H9 (cell line): ENCODE measurements around the gene ASTN1. TPM values are rescaled to one million over a fixed set of nuclear protein-coding genes. Genes with fewer than 3 reads are reported as not detected.

Source experiments
- DNase-seq: peaks from one replicate; pipeline ENCODE4 v3.0.0-alpha.2; 2017
- H2AFZ ChIP-seq: one replicate; pipeline ENCODE4 v1.6.1; 2013; ENCODE audit warnings: mild to moderate bottlenecking, low read length, control low read depth, moderate library complexity
- H2AK5ac ChIP-seq: 2 replicates; pipeline ENCODE4 v1.6.1; 2013; ENCODE audit warnings: low read length, control low read depth, mixed read lengths; ENCODE audit not compliant: insufficient read length
- H2BK120ac ChIP-seq: one replicate; pipeline ENCODE4 v1.6.1; 2013; ENCODE audit warnings: low read depth, mild to moderate bottlenecking, low read length, control low read depth, inconsistent platforms; ENCODE audit not compliant: poor library complexity, severe bottlenecking
- H2BK12ac ChIP-seq: 2 replicates; pipeline ENCODE4 v1.6.1; 2013; ENCODE audit warnings: low read length, control low read depth, mixed read lengths, low read depth; ENCODE audit not compliant: insufficient read length
- H2BK15ac ChIP-seq: 2 replicates; pipeline ENCODE4 v1.6.1; 2013; ENCODE audit warnings: low read depth, low read length, control low read depth
- H2BK20ac ChIP-seq: one replicate; pipeline ENCODE4 v1.6.1; 2013; ENCODE audit warnings: low read depth, mild to moderate bottlenecking, low read length, control low read depth, inconsistent platforms; ENCODE audit not compliant: poor library complexity, severe bottlenecking
- H2BK5ac ChIP-seq: 2 replicates; pipeline ENCODE4 v1.6.1; 2013; ENCODE audit warnings: low read length, control low read depth, mixed read lengths; ENCODE audit not compliant: insufficient read length
- H3K14ac ChIP-seq: 2 replicates; pipeline ENCODE4 v1.6.1; 2013; ENCODE audit warnings: low read length, control low read depth; ENCODE audit not compliant: insufficient read depth
- H3K18ac ChIP-seq: 2 replicates; pipeline ENCODE4 v1.6.1; 2013; ENCODE audit warnings: low read depth, mild to moderate bottlenecking, mixed read lengths, low read length, control low read depth; ENCODE audit not compliant: insufficient read length
- H3K23ac ChIP-seq: 2 replicates; pipeline ENCODE4 v1.6.1; 2013; ENCODE audit warnings: low read length, control low read depth, mixed read lengths, low read depth; ENCODE audit not compliant: insufficient read length
- H3K23me2 ChIP-seq: 2 replicates; pipeline ENCODE4 v1.6.1; 2013; ENCODE audit warnings: low read depth, mild to moderate bottlenecking, mixed read lengths, low read length, control low read depth; ENCODE audit not compliant: insufficient read length, poor library complexity, severe bottlenecking
- H3K27ac ChIP-seq: 2 replicates; pipeline ENCODE4 v1.5.1; 2013; ENCODE audit warnings: low read length, control low read depth, mixed read lengths, low read depth; ENCODE audit not compliant: insufficient read length
- H3K27me3 ChIP-seq: 2 replicates; pipeline ENCODE4 v1.6.1; 2013; ENCODE audit warnings: low read length, control low read depth, inconsistent platforms; ENCODE audit not compliant: insufficient read depth
- H3K4ac ChIP-seq: 2 replicates; pipeline ENCODE4 v1.6.1; 2013; ENCODE audit warnings: low read depth, mild to moderate bottlenecking, control low read depth, inconsistent platforms, low read length, moderate library complexity
- H3K4me1 ChIP-seq: 2 replicates; pipeline ENCODE4 v1.6.1; 2013; ENCODE audit warnings: low read length, control low read depth, inconsistent platforms; ENCODE audit not compliant: insufficient read depth
- H3K4me2 ChIP-seq: 2 replicates; pipeline ENCODE4 v1.6.1; 2013; ENCODE audit warnings: low read length, control low read depth, mixed read lengths; ENCODE audit not compliant: insufficient read length, insufficient read depth
- H3K56ac ChIP-seq: 2 replicates; pipeline ENCODE4 v1.6.1; 2013; ENCODE audit warnings: low read depth, mild to moderate bottlenecking, mixed read lengths, low read length, control low read depth; ENCODE audit not compliant: insufficient read length
- H3K79me1 ChIP-seq: 2 replicates; pipeline ENCODE4 v1.6.1; 2013; ENCODE audit warnings: low read depth, mild to moderate bottlenecking, moderate library complexity, low read length, control low read depth, inconsistent platforms; ENCODE audit not compliant: insufficient read depth, poor library complexity, severe bottlenecking
- H3K79me2 ChIP-seq: 2 replicates; pipeline ENCODE4 v1.6.1; 2013; ENCODE audit warnings: low read length, control low read depth, inconsistent platforms; ENCODE audit not compliant: insufficient read depth
- H3K9ac ChIP-seq: 2 replicates; pipeline ENCODE4 v1.6.1; 2013; ENCODE audit warnings: low read length, control low read depth, mixed read lengths; ENCODE audit not compliant: insufficient read length; ENCODE audit errors: extremely low read depth
- H3K9me3 ChIP-seq: one replicate; pipeline ENCODE4 v1.6.1; 2013; ENCODE audit warnings: low read depth, low read length, inconsistent platforms; ENCODE audit not compliant: control insufficient read depth
- H3T11ph ChIP-seq: one replicate; pipeline ENCODE4 v1.6.1; 2013; ENCODE audit warnings: mild to moderate bottlenecking, low read length, control low read depth, inconsistent platforms
- H4K20me1 ChIP-seq: one replicate; pipeline ENCODE4 v1.6.1; 2013; ENCODE audit not compliant: control insufficient read depth, insufficient read length, insufficient read depth
- H4K5ac ChIP-seq: 2 replicates; pipeline ENCODE4 v1.6.1; 2013; ENCODE audit warnings: low read depth, mild to moderate bottlenecking, mixed read lengths, low read length, control low read depth; ENCODE audit not compliant: insufficient read length
- H4K8ac ChIP-seq: replicated peaks from 2 replicates; pipeline ENCODE4 v1.6.1; 2013; ENCODE audit warnings: low read length, control low read depth, mixed read lengths, low read depth; ENCODE audit not compliant: insufficient read length
- H4K91ac ChIP-seq: 2 replicates; pipeline ENCODE4 v1.6.1; 2013; ENCODE audit warnings: low read depth, mild to moderate bottlenecking, moderate library complexity, mixed read lengths, low read length, control low read depth; ENCODE audit not compliant: insufficient read length
- H3K27ac Mint-ChIP-seq, 3 experiments: 2 replicates in 2 of 3; 3 replicates in 1 of 3; pipeline ENCODE4 v1.8.0; 2020 to 2021; ENCODE audit warnings: mixed read lengths in 3 of 3, mild to moderate bottlenecking in 1 of 3, moderate library complexity in 1 of 3
- H3K27me3 Mint-ChIP-seq: 2 replicates; pipeline ENCODE4 v1.8.0; 2021; ENCODE audit warnings: low read depth, mild to moderate bottlenecking, moderate library complexity, mixed read lengths
- H3K36me3 Mint-ChIP-seq, 3 experiments: 2 replicates in 2 of 3; 3 replicates in 1 of 3; pipeline ENCODE4 v1.8.0; 2020 to 2021; ENCODE audit warnings: low read depth in 3 of 3, mixed read lengths in 3 of 3; ENCODE audit not compliant: insufficient read depth in 1 of 3
- H3K4me1 Mint-ChIP-seq, 2 experiments: 2 replicates each; pipeline ENCODE4 v1.8.0; 2020; ENCODE audit warnings: mixed read lengths in 2 of 2
- H3K4me3 Mint-ChIP-seq, 2 experiments: 2 replicates in 1 of 2; 3 replicates in 1 of 2; pipeline ENCODE4 v1.8.0; 2020 to 2021; ENCODE audit warnings: mild to moderate bottlenecking in 2 of 2, mixed read lengths in 2 of 2, moderate library complexity in 1 of 2
- H3K9me3 Mint-ChIP-seq, 2 experiments: 2 replicates in 1 of 2; 3 replicates in 1 of 2; pipeline ENCODE4 v1.8.0; 2020; ENCODE audit warnings: mild to moderate bottlenecking in 2 of 2, mixed read lengths in 2 of 2, moderate library complexity in 1 of 2
- CTCF ChIP-seq: fragments of 200-600 bp; sonication (generic); conservative IDR thresholded peaks from 3 replicates; pipeline ENCODE4 v1.8.0; 2021; ENCODE audit warnings: antibody characterized with exemption, mild to moderate bottlenecking
- WGBS: extraction: QIAGEN DNeasy Blood & Tissue Kit; methylation state at CpG from one replicate; pipeline ENCODE4 v1.1.7; 2013; ENCODE audit warnings: missing lambda C conversion rate, low lambda C conversion rate, mixed read lengths; ENCODE audit not compliant: insufficient read length; ENCODE audit errors: extremely low coverage; 5-methylcytosine and 5-hydroxymethylcytosine counted together
- total RNA-seq: library from RNA; stranded (reverse); gene quantifications from 2 replicates; pipeline ENCODE4 v1.2.1, GENCODE V29; 2021

Gene ASTN1
- total RNA-seq, 1 experiment from 2014 or later: 0.98 TPM

- Histone ChIP-seq H4K91ac (no peak overlapping the region), H3K4ac (no peak overlapping the region), H2AFZ (no peak overlapping the region), H4K5ac (no peak overlapping the region), H3K79me2 (no peaks in the 10 kb centered on the region), H3K4me2 (no peak overlapping the region), H2BK5ac (no peak overlapping the region), H3K27ac (no peak overlapping the region), H3K56ac (no peak overlapping the region), H3K9me3 (no peaks in the 10 kb centered on the region), H2BK120ac (no peak overlapping the region), H3K14ac (no peak overlapping the region), H3K23me2 (no peaks in the 10 kb centered on the region), H3K79me1 (no peaks in the 10 kb centered on the region), H2BK15ac (no peak overlapping the region), H2BK12ac (no peak overlapping the region), H3K23ac (no peak overlapping the region), H3K27me3 (no peaks in the 10 kb centered on the region), H3T11ph (no peak overlapping the region), H3K9ac (no peak overlapping the region), H4K8ac (no peak overlapping the region), H2BK20ac (no peak overlapping the region), H3K4me1 (no peaks in the 10 kb centered on the region), H2AK5ac (no peak overlapping the region), H3K18ac (no peak overlapping the region), H4K20me1 (no peaks in the 10 kb centered on the region)
- Mint-ChIP-seq H3K27ac (no peak overlapping the region), H3K36me3 (no peaks in the 10 kb centered on the region), H3K27me3 (no peaks in the 10 kb centered on the region), H3K4me1 (no peaks in the 10 kb centered on the region), H3K9me3 (no peaks in the 10 kb centered on the region), H3K4me3 (no peak overlapping the region)
- no peak for TF ChIP-seq CTCF
- no peak for DNase-seq
- whole genome bisulfite sequencing: no CpG with 5 or more reads among the region's 5 CpGs
Measured at GRCh38 chr1:176838276-176838995, 326.1 kb downstream of the ASTN1 start.
